ENCODE measurements around the gene ADGRB3. TPM values are rescaled to one million over a fixed set of nuclear protein-coding genes. Genes with fewer than 3 reads are reported as not detected.

Gene ADGRB3
- total RNA-seq, 2 experiments from 2014 or later = not detected

DNA sequence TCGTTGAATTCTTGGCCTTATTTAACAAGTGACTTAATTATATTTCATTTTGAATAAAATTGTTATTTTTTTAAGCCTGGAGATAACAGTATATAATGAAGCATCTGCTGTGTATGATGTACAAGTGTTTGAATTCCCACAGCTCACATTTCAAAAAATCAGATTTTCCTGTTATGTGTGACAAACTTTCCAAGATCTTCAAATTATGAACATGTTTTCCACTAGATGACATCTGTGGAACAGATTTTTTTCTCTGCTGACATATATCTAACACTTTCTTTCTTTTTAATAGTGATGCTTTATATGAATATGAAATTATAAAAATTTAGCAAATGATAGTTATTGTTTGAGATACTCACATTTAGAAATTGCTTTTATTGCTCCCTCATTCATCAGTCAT is 678.9 kb downstream of the ADGRB3 start:
- no peak for DNase-seq

GRCh38 chr6:69314531-69314930 is 679.4 kb downstream of the ADGRB3 start:
- DNase-seq (no peak), ATAC-seq (no peak)
- Mint-ChIP-seq H3K27me3 (ENCODE audit: low read depth) (no peaks in the 10 kb centered on the region), H3K9me3 (ENCODE audit: insufficient read depth) (no peaks in the 10 kb centered on the region), H3K4me1 (ENCODE audit: low read depth) (no peaks in the 10 kb centered on the region), H3K36me3 (ENCODE audit: low read depth) (no peaks in the 10 kb centered on the region), H3K4me3 (no peak overlapping the region), H3K27ac (no peak overlapping the region)
- CTCF ChIA-PET = no interaction called here
- POLR2A ChIA-PET = no interaction called here

More for the DNA sequence above, 678.9 kb downstream of the ADGRB3 start:
- no peaks in the 10 kb centered on the region for H3K9me3 Mint-ChIP-seq (ENCODE audit: insufficient read depth)
- POLR2A ChIA-PET = no interaction called here
- no peak for ATAC-seq
- no peaks in the 10 kb centered on the region for H3K4me1 Mint-ChIP-seq (ENCODE audit: low read depth)
- H3K36me3 Mint-ChIP-seq (ENCODE audit: low read depth) = no peaks in the 10 kb centered on the region
- CTCF ChIA-PET = no interaction called here
- no peak overlapping the region for H3K4me3 Mint-ChIP-seq
- no peak overlapping the region for H3K27ac Mint-ChIP-seq
- no peaks in the 10 kb centered on the region for H3K27me3 Mint-ChIP-seq (ENCODE audit: low read depth)

DNA sequence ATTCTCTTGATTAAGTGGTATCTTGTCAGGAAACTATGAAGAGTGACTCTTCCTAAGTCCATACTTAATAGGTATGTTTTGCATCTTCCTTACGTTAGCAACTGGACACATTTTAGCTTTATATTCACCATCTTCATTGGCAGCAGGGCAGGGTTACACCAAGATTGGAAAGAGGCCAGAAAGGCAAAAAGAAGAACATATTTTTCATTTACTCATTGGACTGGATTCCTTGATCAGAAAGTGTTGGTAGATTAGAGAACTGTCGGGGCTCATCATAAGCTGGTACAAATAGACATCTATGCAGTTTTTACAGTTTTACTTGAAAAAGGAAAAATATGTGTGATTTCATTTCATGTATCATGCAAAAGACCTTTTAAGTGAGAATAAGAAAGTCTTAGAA is 696.8 kb downstream of the ADGRB3 start:
- ChIA-PET POLR2A (no interaction called here), CTCF (no interaction called here)
- no peak overlapping the region for H3K27ac Mint-ChIP-seq
- no peaks in the 10 kb centered on the region for H3K4me1 Mint-ChIP-seq (ENCODE audit: low read depth)
- no peaks in the 10 kb centered on the region for H3K27me3 Mint-ChIP-seq (ENCODE audit: low read depth)
- ATAC-seq (no peak), DNase-seq (no peak)
- H3K36me3 Mint-ChIP-seq (ENCODE audit: low read depth) = no peaks in the 10 kb centered on the region
- no peaks in the 10 kb centered on the region for H3K9me3 Mint-ChIP-seq (ENCODE audit: insufficient read depth)
- no peak overlapping the region for H3K4me3 Mint-ChIP-seq

DNA sequence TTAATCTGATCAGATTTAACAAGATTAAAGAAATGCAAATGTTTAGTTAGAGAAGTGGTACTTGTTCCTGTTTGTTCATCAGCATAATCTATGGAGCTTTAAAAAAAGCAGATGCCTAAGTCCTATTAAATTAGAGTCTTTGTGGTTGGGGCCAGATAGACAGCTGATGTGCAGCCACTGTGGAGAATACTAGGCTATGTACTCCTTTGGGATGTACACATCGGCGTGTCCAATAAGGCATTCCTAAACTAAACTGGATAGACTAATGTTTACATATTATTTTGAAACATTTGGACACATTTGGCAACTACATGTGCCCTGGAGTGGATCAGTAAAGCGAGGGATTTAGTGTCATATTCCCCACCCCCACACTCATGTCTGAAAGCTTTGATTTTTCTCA is 702.2 kb downstream of the ADGRB3 start:
- POLR2A ChIA-PET = no interaction called here

GRCh38 chr6:69338431-69339162 is 703.5 kb downstream of the ADGRB3 start:
- ChIA-PET POLR2A (no interaction called here), CTCF (no interaction called here)
- ATAC-seq (no peak), DNase-seq (no peak)
- no peaks in the 10 kb centered on the region for H3K9me3 Mint-ChIP-seq (ENCODE audit: insufficient read depth)
- H3K36me3 Mint-ChIP-seq (ENCODE audit: low read depth) = no peaks in the 10 kb centered on the region
- H3K4me1 Mint-ChIP-seq (ENCODE audit: low read depth) = no peaks in the 10 kb centered on the region
- H3K4me3 Mint-ChIP-seq = no peak overlapping the region
- no peak overlapping the region for H3K27ac Mint-ChIP-seq
- H3K27me3 Mint-ChIP-seq (ENCODE audit: low read depth) = no peaks in the 10 kb centered on the region

More for the DNA sequence above, 702.2 kb downstream of the ADGRB3 start:
- CTCF ChIA-PET = no interaction called here
- no peak overlapping the region for H3K4me3 Mint-ChIP-seq
- DNase-seq = no peak
- no peak overlapping the region for H3K27ac Mint-ChIP-seq
- no peaks in the 10 kb centered on the region for H3K36me3 Mint-ChIP-seq (ENCODE audit: low read depth)
- H3K4me1 Mint-ChIP-seq (ENCODE audit: low read depth) = no peaks in the 10 kb centered on the region
- no peak for ATAC-seq
- no peaks in the 10 kb centered on the region for H3K9me3 Mint-ChIP-seq (ENCODE audit: insufficient read depth)
- H3K27me3 Mint-ChIP-seq (ENCODE audit: low read depth) = no peaks in the 10 kb centered on the region

- Mint-ChIP-seq H3K4me1 (ENCODE audit: low read depth) (no peaks in the 10 kb centered on the region), H3K27ac (no peak overlapping the region), H3K4me3 (no peak overlapping the region), H3K9me3 (ENCODE audit: insufficient read depth) (no peaks in the 10 kb centered on the region), H3K27me3 (ENCODE audit: low read depth) (no peaks in the 10 kb centered on the region), H3K36me3 (ENCODE audit: low read depth) (no peaks in the 10 kb centered on the region)
- ChIA-PET CTCF (interaction anchor here (0.8 kb wide), 1 partner anchor 25 kb away, joined by 3 read pairs; no protein-coding TSS in a partner anchor), POLR2A (no interaction called here)
- DNase-seq (no peak), ATAC-seq (no peak)
Observed at GRCh38 chr6:69339163-69339550, 704.1 kb downstream of the ADGRB3 start.

- Mint-ChIP-seq H3K27me3 (ENCODE audit: low read depth) (no peaks in the 10 kb centered on the region), H3K36me3 (ENCODE audit: low read depth) (no peaks in the 10 kb centered on the region), H3K4me3 (no peak overlapping the region), H3K4me1 (ENCODE audit: low read depth) (no peaks in the 10 kb centered on the region), H3K27ac (no peak overlapping the region), H3K9me3 (ENCODE audit: insufficient read depth) (no peaks in the 10 kb centered on the region)
- CTCF ChIA-PET = no interaction called here
- no peak for DNase-seq
- POLR2A ChIA-PET = no interaction called here
- no peak for ATAC-seq
Observed at GRCh38 chr6:69340196-69340595, 705.1 kb downstream of the ADGRB3 start.

GRCh38 chr6:69343851-69344250 is 708.8 kb downstream of the ADGRB3 start:
- Mint-ChIP-seq H3K9me3 (ENCODE audit: insufficient read depth) (no peaks in the 10 kb centered on the region), H3K36me3 (ENCODE audit: low read depth) (no peaks in the 10 kb centered on the region), H3K4me3 (no peak overlapping the region), H3K4me1 (ENCODE audit: low read depth) (no peaks in the 10 kb centered on the region), H3K27me3 (ENCODE audit: low read depth) (no peaks in the 10 kb centered on the region), H3K27ac (no peak overlapping the region)
- no peak for ATAC-seq
- CTCF ChIA-PET = no interaction called here
- POLR2A ChIA-PET = no interaction called here
- DNase-seq = no peak

DNA sequence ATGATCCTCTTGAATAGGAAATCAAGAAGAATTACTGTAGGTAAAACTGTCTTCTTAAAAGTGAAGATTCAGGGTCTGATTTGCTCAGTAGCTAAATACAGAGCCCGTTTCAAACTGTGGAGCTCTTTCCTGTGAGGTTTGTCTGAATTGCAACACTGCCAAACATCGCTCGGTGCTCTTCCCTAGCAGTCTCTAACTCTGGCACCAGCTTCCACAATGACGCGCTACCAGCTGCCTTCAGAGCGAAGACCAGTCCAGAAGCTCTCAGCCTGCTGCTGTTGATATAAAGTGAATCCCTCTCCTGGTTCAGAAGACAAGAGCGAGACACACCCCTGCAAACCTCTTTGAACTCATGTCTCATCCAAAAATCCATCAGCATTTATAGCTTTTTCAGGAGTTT is 714.7 kb downstream of the ADGRB3 start:
- no peak overlapping the region for H3K27ac Mint-ChIP-seq
- H3K4me1 Mint-ChIP-seq (ENCODE audit: low read depth) = no peaks in the 10 kb centered on the region
- no peak overlapping the region for H3K4me3 Mint-ChIP-seq
- ChIA-PET POLR2A (no interaction called here), CTCF (no interaction called here)
- ATAC-seq (no peak), DNase-seq (no peak)
- no peaks in the 10 kb centered on the region for H3K9me3 Mint-ChIP-seq (ENCODE audit: insufficient read depth)
- H3K36me3 Mint-ChIP-seq (ENCODE audit: low read depth) = no peaks in the 10 kb centered on the region
- H3K27me3 Mint-ChIP-seq (ENCODE audit: low read depth) = no peaks in the 10 kb centered on the region

- Mint-ChIP-seq H3K27ac (no peak overlapping the region), H3K9me3 (ENCODE audit: insufficient read depth) (no peaks in the 10 kb centered on the region), H3K36me3 (ENCODE audit: low read depth) (no peaks in the 10 kb centered on the region), H3K4me1 (ENCODE audit: low read depth) (no peaks in the 10 kb centered on the region), H3K27me3 (ENCODE audit: low read depth) (no peaks in the 10 kb centered on the region), H3K4me3 (no peak overlapping the region)
- CTCF ChIA-PET = no interaction called here
- POLR2A ChIA-PET = no interaction called here
- no peak for ATAC-seq
- no peak for DNase-seq
Observed at GRCh38 chr6:69362209-69362608, 727.1 kb downstream of the ADGRB3 start.

- ChIA-PET POLR2A (no interaction called here), CTCF (no interaction called here)
- H3K27ac Mint-ChIP-seq = no peak overlapping the region
- no peaks in the 10 kb centered on the region for H3K9me3 Mint-ChIP-seq (ENCODE audit: insufficient read depth)
- ATAC-seq (no peak), DNase-seq (no peak)
- no peak overlapping the region for H3K4me3 Mint-ChIP-seq
- H3K4me1 Mint-ChIP-seq (ENCODE audit: low read depth) = no peaks in the 10 kb centered on the region
- H3K36me3 Mint-ChIP-seq (ENCODE audit: low read depth) = no peaks in the 10 kb centered on the region
- H3K27me3 Mint-ChIP-seq (ENCODE audit: low read depth) = no peaks in the 10 kb centered on the region
Observed at GRCh38 chr6:69366831-69367230, 731.7 kb downstream of the ADGRB3 start.

- DNase-seq = no peak
- CTCF ChIA-PET = no interaction called here
- Mint-ChIP-seq H3K4me1 (ENCODE audit: low read depth) (no peaks in the 10 kb centered on the region), H3K4me3 (no peak overlapping the region), H3K9me3 (ENCODE audit: insufficient read depth) (no peaks in the 10 kb centered on the region), H3K27me3 (ENCODE audit: low read depth) (no peaks in the 10 kb centered on the region), H3K36me3 (ENCODE audit: low read depth) (no peaks in the 10 kb centered on the region), H3K27ac (no peak overlapping the region)
- no peak for ATAC-seq
- POLR2A ChIA-PET = no interaction called here
Observed at GRCh38 chr6:69368613-69369012, 733.5 kb downstream of the ADGRB3 start.

GRCh38 chr6:69370763-69371162 is 735.7 kb downstream of the ADGRB3 start:
- Mint-ChIP-seq H3K4me3 (no peak overlapping the region), H3K4me1 (ENCODE audit: low read depth) (no peaks in the 10 kb centered on the region), H3K27ac (no peak overlapping the region), H3K36me3 (ENCODE audit: low read depth) (no peaks in the 10 kb centered on the region), H3K9me3 (ENCODE audit: insufficient read depth) (no peaks in the 10 kb centered on the region), H3K27me3 (ENCODE audit: low read depth) (no peaks in the 10 kb centered on the region)
- DNase-seq = no peak
- ChIA-PET CTCF (no interaction called here), POLR2A (no interaction called here)
- ATAC-seq = no peak

All from activated CD8-positive, alpha-beta T cell treated with anti-CD3 and anti-CD28 coated beads, Interleukin-2, amount 10 ng/mL, durations not matched to agents 7 days and 5 days (primary cell).